ENCODE data around the gene THRSP. TPM values are rescaled to one million over a fixed set of nuclear protein-coding genes. Genes with fewer than 3 reads are reported as not detected.

THRSP gene
- total and polyA plus RNA-seq, 4 donors = 30.9 to 90.1 (median 51.1) TPM; not detected in 1

DNA sequence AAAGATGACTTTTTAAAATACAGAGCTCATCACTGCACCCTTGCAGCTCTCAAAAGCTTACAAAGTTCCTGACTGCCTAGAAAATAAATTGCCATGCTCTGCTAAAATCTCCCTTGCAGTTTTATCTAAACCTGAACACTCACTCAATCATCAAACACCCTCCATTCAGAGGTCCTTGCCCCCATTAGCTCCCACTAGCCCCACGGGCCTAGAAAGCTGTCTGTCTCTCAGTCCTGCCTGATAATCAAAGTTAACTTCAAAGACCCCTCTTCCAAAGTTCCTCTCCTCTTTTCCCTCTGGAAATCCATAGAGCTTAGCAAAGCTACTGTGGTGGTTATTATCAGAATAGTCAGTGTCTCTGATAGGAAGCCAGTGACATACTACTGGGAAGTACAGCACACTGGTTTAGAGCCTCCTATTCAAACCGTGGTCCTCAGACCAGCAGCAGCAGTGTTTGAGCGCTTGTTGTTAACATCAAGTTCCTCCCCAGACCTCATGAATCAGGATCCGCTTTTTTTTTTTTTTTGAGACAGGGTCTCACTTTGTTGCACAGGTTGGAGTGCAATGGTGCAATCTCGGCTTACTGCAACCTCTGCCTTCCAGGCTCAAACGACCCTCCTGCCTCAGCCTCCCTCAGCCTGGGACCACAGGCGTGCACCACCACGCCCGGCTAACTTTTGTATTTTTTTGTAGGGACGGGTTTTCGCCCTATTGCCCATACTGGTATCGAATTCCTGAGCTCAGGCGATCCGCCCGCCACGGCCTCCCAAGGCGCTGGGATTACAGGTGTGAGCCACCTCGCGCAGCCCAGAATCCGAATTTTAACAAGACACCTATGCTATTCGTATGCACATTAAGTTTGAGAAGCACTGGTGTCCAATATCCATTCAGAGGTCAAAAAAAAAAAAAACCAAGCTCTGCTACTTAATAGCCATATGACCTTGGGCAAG is 14.8 kb downstream of the THRSP start:
- H3K4me1 ChIP-seq (ENCODE audit: control insufficient read depth in 4 of 4, insufficient read depth in 4 of 4, low read length in 3 of 4) = peaks cover 12 to 48% (median 23%) of the 10 kb centered on the region in 4 donors
- H3K36me3 ChIP-seq (ENCODE audit: control insufficient read depth in 4 of 4, insufficient read depth in 3 of 4, low read depth in 1 of 4, low read length in 3 of 4) = no peaks in the 10 kb centered on the region
- H3K4me3 ChIP-seq (ENCODE audit: low read depth in 1 of 3, low read length in 3 of 3) = peak overlapping the region; percentile 81 to 92 (median 91)
- no peak for DNase-seq (ENCODE audit: low spot score)
- 14% methylated on average over 21 of the region's 21 CpGs for WGBS
- no peaks in the 10 kb centered on the region for H3K9me3 ChIP-seq (ENCODE audit: control insufficient read depth in 4 of 4, low read length in 3 of 4)
- peak overlapping the region; percentile 83 to 95 for H3K9ac ChIP-seq (ENCODE audit: low read depth in 1 of 2, low read length in 2 of 2)
- TF ChIP-seq TAF1 (conservative IDR thresholded peaks at IDR 0.05) = no peak
- no peak for TF ChIP-seq JUND (IDR thresholded peaks at IDR 0.05)
- TF ChIP-seq, protein P1, sequence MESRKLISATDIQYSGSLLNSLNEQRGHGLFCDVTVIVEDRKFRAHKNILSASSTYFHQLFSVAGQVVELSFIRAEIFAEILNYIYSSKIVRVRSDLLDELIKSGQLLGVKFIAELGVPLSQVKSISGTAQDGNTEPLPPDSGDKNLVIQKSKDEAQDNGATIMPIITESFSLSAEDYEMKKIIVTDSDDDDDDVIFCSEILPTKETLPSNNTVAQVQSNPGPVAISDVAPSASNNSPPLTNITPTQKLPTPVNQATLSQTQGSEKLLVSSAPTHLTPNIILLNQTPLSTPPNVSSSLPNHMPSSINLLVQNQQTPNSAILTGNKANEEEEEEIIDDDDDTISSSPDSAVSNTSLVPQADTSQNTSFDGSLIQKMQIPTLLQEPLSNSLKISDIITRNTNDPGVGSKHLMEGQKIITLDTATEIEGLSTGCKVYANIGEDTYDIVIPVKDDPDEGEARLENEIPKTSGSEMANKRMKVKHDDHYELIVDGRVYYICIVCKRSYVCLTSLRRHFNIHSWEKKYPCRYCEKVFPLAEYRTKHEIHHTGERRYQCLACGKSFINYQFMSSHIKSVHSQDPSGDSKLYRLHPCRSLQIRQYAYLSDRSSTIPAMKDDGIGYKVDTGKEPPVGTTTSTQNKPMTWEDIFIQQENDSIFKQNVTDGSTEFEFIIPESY (IDR thresholded peaks at IDR 0.05) = no peak
- no peak for TF ChIP-seq HNF4A (conservative IDR thresholded peaks at IDR 0.05)
- TF ChIP-seq GABPA (IDR thresholded peaks at IDR 0.05 in 1 of 2, conservative IDR thresholded peaks at IDR 0.05 in 1 of 2) = no peak
- no peak for TF ChIP-seq FOXA2 (IDR thresholded peaks at IDR 0.05)
- no peak for TF ChIP-seq RXRA (IDR thresholded peaks at IDR 0.05)
- TF ChIP-seq NR2F2 (IDR thresholded peaks at IDR 0.05) = no peak
- TF ChIP-seq, protein P2, sequence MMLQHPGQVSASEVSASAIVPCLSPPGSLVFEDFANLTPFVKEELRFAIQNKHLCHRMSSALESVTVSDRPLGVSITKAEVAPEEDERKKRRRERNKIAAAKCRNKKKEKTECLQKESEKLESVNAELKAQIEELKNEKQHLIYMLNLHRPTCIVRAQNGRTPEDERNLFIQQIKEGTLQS (IDR thresholded peaks at IDR 0.05) = no peak
- no peak for TF ChIP-seq RAD21 (IDR thresholded peaks at IDR 0.05)
- TF ChIP-seq, protein P3, sequence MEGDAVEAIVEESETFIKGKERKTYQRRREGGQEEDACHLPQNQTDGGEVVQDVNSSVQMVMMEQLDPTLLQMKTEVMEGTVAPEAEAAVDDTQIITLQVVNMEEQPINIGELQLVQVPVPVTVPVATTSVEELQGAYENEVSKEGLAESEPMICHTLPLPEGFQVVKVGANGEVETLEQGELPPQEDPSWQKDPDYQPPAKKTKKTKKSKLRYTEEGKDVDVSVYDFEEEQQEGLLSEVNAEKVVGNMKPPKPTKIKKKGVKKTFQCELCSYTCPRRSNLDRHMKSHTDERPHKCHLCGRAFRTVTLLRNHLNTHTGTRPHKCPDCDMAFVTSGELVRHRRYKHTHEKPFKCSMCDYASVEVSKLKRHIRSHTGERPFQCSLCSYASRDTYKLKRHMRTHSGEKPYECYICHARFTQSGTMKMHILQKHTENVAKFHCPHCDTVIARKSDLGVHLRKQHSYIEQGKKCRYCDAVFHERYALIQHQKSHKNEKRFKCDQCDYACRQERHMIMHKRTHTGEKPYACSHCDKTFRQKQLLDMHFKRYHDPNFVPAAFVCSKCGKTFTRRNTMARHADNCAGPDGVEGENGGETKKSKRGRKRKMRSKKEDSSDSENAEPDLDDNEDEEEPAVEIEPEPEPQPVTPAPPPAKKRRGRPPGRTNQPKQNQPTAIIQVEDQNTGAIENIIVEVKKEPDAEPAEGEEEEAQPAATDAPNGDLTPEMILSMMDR (IDR thresholded peaks at IDR 0.05; ENCODE audit: low read depth, low read length, missing input control) = no peak
- TF ChIP-seq HNF4G (IDR thresholded peaks at IDR 0.05) = no peak
- TF ChIP-seq, protein P4, sequence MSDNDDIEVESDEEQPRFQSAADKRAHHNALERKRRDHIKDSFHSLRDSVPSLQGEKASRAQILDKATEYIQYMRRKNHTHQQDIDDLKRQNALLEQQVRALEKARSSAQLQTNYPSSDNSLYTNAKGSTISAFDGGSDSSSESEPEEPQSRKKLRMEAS (IDR thresholded peaks at IDR 0.05) = no peak
- TF ChIP-seq, protein P5, sequence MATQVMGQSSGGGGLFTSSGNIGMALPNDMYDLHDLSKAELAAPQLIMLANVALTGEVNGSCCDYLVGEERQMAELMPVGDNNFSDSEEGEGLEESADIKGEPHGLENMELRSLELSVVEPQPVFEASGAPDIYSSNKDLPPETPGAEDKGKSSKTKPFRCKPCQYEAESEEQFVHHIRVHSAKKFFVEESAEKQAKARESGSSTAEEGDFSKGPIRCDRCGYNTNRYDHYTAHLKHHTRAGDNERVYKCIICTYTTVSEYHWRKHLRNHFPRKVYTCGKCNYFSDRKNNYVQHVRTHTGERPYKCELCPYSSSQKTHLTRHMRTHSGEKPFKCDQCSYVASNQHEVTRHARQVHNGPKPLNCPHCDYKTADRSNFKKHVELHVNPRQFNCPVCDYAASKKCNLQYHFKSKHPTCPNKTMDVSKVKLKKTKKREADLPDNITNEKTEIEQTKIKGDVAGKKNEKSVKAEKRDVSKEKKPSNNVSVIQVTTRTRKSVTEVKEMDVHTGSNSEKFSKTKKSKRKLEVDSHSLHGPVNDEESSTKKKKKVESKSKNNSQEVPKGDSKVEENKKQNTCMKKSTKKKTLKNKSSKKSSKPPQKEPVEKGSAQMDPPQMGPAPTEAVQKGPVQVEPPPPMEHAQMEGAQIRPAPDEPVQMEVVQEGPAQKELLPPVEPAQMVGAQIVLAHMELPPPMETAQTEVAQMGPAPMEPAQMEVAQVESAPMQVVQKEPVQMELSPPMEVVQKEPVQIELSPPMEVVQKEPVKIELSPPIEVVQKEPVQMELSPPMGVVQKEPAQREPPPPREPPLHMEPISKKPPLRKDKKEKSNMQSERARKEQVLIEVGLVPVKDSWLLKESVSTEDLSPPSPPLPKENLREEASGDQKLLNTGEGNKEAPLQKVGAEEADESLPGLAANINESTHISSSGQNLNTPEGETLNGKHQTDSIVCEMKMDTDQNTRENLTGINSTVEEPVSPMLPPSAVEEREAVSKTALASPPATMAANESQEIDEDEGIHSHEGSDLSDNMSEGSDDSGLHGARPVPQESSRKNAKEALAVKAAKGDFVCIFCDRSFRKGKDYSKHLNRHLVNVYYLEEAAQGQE (IDR thresholded peaks at IDR 0.05) = no peak
- no peak for TF ChIP-seq EGR1 (IDR thresholded peaks at IDR 0.05; ENCODE audit: low read depth in 2 of 2)
- no peak for TF ChIP-seq YY1 (IDR thresholded peaks at IDR 0.05)
- no peak for TF ChIP-seq FOXA1 (IDR thresholded peaks at IDR 0.05)
- no peaks in the 10 kb centered on the region for H3K27me3 ChIP-seq (ENCODE audit: control insufficient read depth in 4 of 4, insufficient read depth in 4 of 4, low read length in 3 of 4)
- peak overlapping the region in 1 of 2 donors; percentile 91 for H3K27ac ChIP-seq (ENCODE audit: low read depth in 1 of 2, low read length in 2 of 2)
